Measurements from ENCODE around the gene C14orf93. TPM values are rescaled to one million over a fixed set of nuclear protein-coding genes. Genes with fewer than 3 reads are reported as not detected.
A peak's percentile ranks its signal among the peaks of the same experiment; 100 is the strongest.

C14orf93 gene
- total and polyA plus RNA-seq, 4 donors = 7.5 to 14.9 (median 9.3) TPM

- DNase-seq = no peak
- Histone ChIP-seq H3K36me3 (ENCODE audit: control insufficient read depth in 4 of 4, insufficient read depth in 4 of 4, low read length in 4 of 4) (peaks cover 0 to 8% (median 4%) of the 10 kb centered on the region in 4 donors), H3K27me3 (ENCODE audit: control insufficient read depth in 3 of 3, insufficient read depth in 3 of 3, low read length in 2 of 3) (no peaks in the 10 kb centered on the region), H3K27ac (ENCODE audit: low read depth in 1 of 2, low read length in 1 of 2) (no peak overlapping the region), H3K9me3 (ENCODE audit: control insufficient read depth in 4 of 4, insufficient read depth in 3 of 4, low read length in 3 of 4) (no peaks in the 10 kb centered on the region), H3K4me1 (ENCODE audit: control insufficient read depth in 5 of 5, insufficient read depth in 5 of 5, low read length in 5 of 5) (peaks cover 0 to 8% (median 4%) of the 10 kb centered on the region in 5 donors), H3K9ac (ENCODE audit: insufficient read depth in 1 of 2, low read length in 2 of 2) (no peak overlapping the region), H3K4me3 (no peak overlapping the region)
- TF ChIP-seq, protein P1, sequence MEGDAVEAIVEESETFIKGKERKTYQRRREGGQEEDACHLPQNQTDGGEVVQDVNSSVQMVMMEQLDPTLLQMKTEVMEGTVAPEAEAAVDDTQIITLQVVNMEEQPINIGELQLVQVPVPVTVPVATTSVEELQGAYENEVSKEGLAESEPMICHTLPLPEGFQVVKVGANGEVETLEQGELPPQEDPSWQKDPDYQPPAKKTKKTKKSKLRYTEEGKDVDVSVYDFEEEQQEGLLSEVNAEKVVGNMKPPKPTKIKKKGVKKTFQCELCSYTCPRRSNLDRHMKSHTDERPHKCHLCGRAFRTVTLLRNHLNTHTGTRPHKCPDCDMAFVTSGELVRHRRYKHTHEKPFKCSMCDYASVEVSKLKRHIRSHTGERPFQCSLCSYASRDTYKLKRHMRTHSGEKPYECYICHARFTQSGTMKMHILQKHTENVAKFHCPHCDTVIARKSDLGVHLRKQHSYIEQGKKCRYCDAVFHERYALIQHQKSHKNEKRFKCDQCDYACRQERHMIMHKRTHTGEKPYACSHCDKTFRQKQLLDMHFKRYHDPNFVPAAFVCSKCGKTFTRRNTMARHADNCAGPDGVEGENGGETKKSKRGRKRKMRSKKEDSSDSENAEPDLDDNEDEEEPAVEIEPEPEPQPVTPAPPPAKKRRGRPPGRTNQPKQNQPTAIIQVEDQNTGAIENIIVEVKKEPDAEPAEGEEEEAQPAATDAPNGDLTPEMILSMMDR (IDR thresholded peaks at IDR 0.05; ENCODE audit: control extremely low read depth, extremely low read depth) = no peak
- ATAC-seq (ENCODE audit: insufficient read depth, low FRiP score) = no peak
Measured at GRCh38 chr14:22993517-22993916, 16.4 kb downstream of the C14orf93 start.

DNA sequence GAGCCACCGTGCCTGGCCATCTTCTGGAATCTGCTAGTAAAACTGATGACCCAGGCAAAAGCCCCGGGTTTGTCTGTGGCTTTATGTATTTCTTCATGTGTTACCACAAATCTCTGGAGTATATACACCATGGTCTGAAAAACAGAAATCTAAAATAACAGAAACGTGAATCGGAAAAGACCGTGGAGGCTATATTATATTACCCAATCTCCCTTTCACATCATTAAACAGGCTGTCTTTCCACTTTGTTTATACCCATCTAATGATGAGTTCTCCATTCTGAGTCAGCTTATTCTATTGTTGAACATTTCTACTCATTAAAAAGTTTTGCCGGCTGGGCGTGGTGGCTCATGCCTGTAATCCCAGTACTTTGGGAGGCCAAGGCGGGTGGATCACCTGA, 18.1 kb downstream of the C14orf93 start:
- peaks cover 0 to 14% (median 4%) of the 10 kb centered on the region in 4 donors for H3K36me3 ChIP-seq (ENCODE audit: control insufficient read depth in 4 of 4, insufficient read depth in 4 of 4, low read length in 4 of 4)
- 90 to 93% methylated on average over 8 of the region's 8 CpGs for WGBS, 2 donors
- no peaks in the 10 kb centered on the region for H3K27me3 ChIP-seq (ENCODE audit: control insufficient read depth in 3 of 3, insufficient read depth in 3 of 3, low read length in 2 of 3)
- DNase-seq (no peak), ATAC-seq (ENCODE audit: insufficient read depth, low FRiP score) (no peak)
- no peaks in the 10 kb centered on the region for H3K9me3 ChIP-seq (ENCODE audit: control insufficient read depth in 4 of 4, insufficient read depth in 3 of 4, low read length in 3 of 4)
- H3K4me1 ChIP-seq (ENCODE audit: control insufficient read depth in 5 of 5, insufficient read depth in 5 of 5, low read length in 5 of 5) = peaks cover 0 to 6% (median 4%) of the 10 kb centered on the region in 5 donors
- H3K9ac ChIP-seq (ENCODE audit: insufficient read depth in 1 of 2, low read length in 2 of 2) = no peak overlapping the region
- TF ChIP-seq, protein P1 (IDR thresholded peaks at IDR 0.05; ENCODE audit: control extremely low read depth, extremely low read depth) = no peak
- no peak overlapping the region for H3K4me3 ChIP-seq
- H3K27ac ChIP-seq (ENCODE audit: low read depth in 1 of 2, low read length in 1 of 2) = no peak overlapping the region

GRCh38 chr14:22987291-22987690, 22.7 kb downstream of the C14orf93 start:
- H3K36me3 ChIP-seq (ENCODE audit: control insufficient read depth in 4 of 4, insufficient read depth in 4 of 4, low read length in 4 of 4) = peaks cover 0 to 17% (median 4%) of the 10 kb centered on the region in 4 donors
- peaks cover 0 to 8% (median under 1%) of the 10 kb centered on the region in 5 donors for H3K4me1 ChIP-seq (ENCODE audit: control insufficient read depth in 5 of 5, insufficient read depth in 5 of 5, low read length in 5 of 5)
- no peak for ATAC-seq (ENCODE audit: insufficient read depth, low FRiP score)
- H3K4me3 ChIP-seq = no peak overlapping the region
- H3K27me3 ChIP-seq (ENCODE audit: control insufficient read depth in 3 of 3, insufficient read depth in 3 of 3, low read length in 2 of 3) = no peaks in the 10 kb centered on the region
- H3K9me3 ChIP-seq (ENCODE audit: control insufficient read depth in 4 of 4, insufficient read depth in 3 of 4, low read length in 3 of 4) = no peaks in the 10 kb centered on the region
- TF ChIP-seq, protein P1 (IDR thresholded peaks at IDR 0.05; ENCODE audit: control extremely low read depth, extremely low read depth) = no peak
- no peak overlapping the region for H3K9ac ChIP-seq (ENCODE audit: insufficient read depth in 1 of 2, low read length in 2 of 2)
- no peak for DNase-seq
- H3K27ac ChIP-seq (ENCODE audit: low read depth in 1 of 2, low read length in 1 of 2) = no peak overlapping the region
- WGBS, 2 donors = 87 to 91% methylated on average over 8 of the region's 8 CpGs

DNA sequence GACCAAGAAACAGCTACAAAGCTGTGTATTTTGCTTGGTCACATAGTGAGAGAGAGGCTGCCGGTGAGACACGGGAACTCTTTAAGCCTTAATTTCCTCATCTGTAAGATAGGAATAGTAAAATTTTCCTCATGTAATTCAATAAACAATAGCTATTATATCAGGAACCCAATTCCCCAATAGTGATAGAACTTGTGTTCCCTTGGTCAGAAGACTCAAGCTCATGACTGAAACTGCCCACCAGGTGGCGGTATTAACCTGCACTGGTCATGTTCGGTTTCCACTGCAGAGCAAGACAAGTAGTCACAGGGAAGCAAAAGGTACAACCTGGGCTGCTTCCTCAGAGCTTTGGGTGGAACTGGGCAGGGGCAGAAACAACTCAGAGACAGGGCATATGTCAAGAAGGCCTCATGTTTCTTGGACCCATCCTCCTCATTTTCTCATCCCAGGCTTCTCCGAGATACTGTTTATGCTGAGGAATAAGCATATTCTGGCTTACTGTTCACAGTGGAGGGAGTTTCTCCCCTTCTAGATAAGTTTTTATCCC, 23.4 kb downstream of the C14orf93 start:
- Histone ChIP-seq H3K9me3 (ENCODE audit: control insufficient read depth in 4 of 4, insufficient read depth in 3 of 4, low read length in 3 of 4) (no peaks in the 10 kb centered on the region), H3K9ac (ENCODE audit: insufficient read depth in 1 of 2, low read length in 2 of 2) (no peak overlapping the region), H3K27me3 (ENCODE audit: control insufficient read depth in 3 of 3, insufficient read depth in 3 of 3, low read length in 2 of 3) (no peaks in the 10 kb centered on the region), H3K4me1 (ENCODE audit: control insufficient read depth in 5 of 5, insufficient read depth in 5 of 5, low read length in 5 of 5) (peaks cover 0 to 8% (median 3%) of the 10 kb centered on the region in 5 donors), H3K36me3 (ENCODE audit: control insufficient read depth in 4 of 4, insufficient read depth in 4 of 4, low read length in 4 of 4) (peaks cover 0 to 17% (median 4%) of the 10 kb centered on the region in 4 donors), H3K4me3 (no peak overlapping the region), H3K27ac (ENCODE audit: low read depth in 1 of 2, low read length in 1 of 2) (no peak overlapping the region)
- ATAC-seq (ENCODE audit: insufficient read depth, low FRiP score) (no peak), DNase-seq (peak; percentile 88 to 93 (median 89))
- 25 to 33% methylated on average over 5 of the region's 5 CpGs for WGBS, 2 donors
- TF ChIP-seq, protein P1 (IDR thresholded peaks at IDR 0.05; ENCODE audit: control extremely low read depth, extremely low read depth) = peak; percentile 87
